HG03565 (cell line): Measurements from ENCODE around the gene SMYD2.

Experiments
- ATAC-seq: cut with Tn5 transposase; IDR thresholded peaks from one replicate; pipeline ENCODE4 v1.9.1; 2021; ENCODE audit warnings: mild to moderate bottlenecking, moderate library complexity; ENCODE audit not compliant: unreplicated experiment

SMYD2 gene

GRCh38 chr1:214281021-214281719 is at the start of gene SMYD2:
Gene SMYD2, plus strand, starts transcription at chr1:214281159. Its CDS starts 96 bp downstream, at chr1:214281255.
- ATAC-seq, result peak; percentile 51

GRCh38 chr1:214233856-214234634 is 46.9 kb upstream of the SMYD2 start:
- ATAC-seq, result no peak

GRCh38 chr1:214234635-214235025 is 46.3 kb upstream of the SMYD2 start:
- no peak for ATAC-seq

GRCh38 chr1:214236477-214236876 is 44.5 kb upstream of the SMYD2 start:
- ATAC-seq, result no peak

- no peak for ATAC-seq
These were observed 39.9 kb upstream of the SMYD2 start for GRCh38 chr1:214241060-214241459.

GRCh38 chr1:214244252-214244651 is 36.7 kb upstream of the SMYD2 start:
- no peak for ATAC-seq

GRCh38 chr1:214244841-214245240 is 36.1 kb upstream of the SMYD2 start:
- no peak for ATAC-seq

GRCh38 chr1:214247501-214248041 is 33.4 kb upstream of the SMYD2 start:
- no peak for ATAC-seq

GRCh38 chr1:214248311-214249085 is 32.5 kb upstream of the SMYD2 start:
- ATAC-seq, result no peak

- ATAC-seq, result no peak
These were observed 31.3 kb upstream of the SMYD2 start for GRCh38 chr1:214249651-214250050.

GRCh38 chr1:214251354-214251753 is 29.6 kb upstream of the SMYD2 start:
- ATAC-seq, result no peak

- ATAC-seq, result no peak
These were observed 25.4 kb upstream of the SMYD2 start for GRCh38 chr1:214255509-214255908.

GRCh38 chr1:214259353-214259977 is 21.5 kb upstream of the SMYD2 start:
- ATAC-seq, result peak; percentile 62

- ATAC-seq, result no peak
These were observed 20.3 kb upstream of the SMYD2 start for GRCh38 chr1:214260561-214261205.

- ATAC-seq, result peak; percentile 77
These were observed 19.5 kb upstream of the SMYD2 start for GRCh38 chr1:214261206-214262123.

GRCh38 chr1:214264196-214264595 is 16.8 kb upstream of the SMYD2 start:
- no peak for ATAC-seq

GRCh38 chr1:214264976-214265375 is 16.0 kb upstream of the SMYD2 start:
- no peak for ATAC-seq

- no peak for ATAC-seq
These were observed 10.8 kb upstream of the SMYD2 start for GRCh38 chr1:214270097-214270650.
